GM12878 (cell line): Measurements from ENCODE around the gene TRAF5. TPM values are rescaled to one million over a fixed set of nuclear protein-coding genes. Genes with fewer than 3 reads are reported as not detected.

Experiments
- ATAC-seq: fragments of 200-7000 bp; cut with Tn5 transposase; 3 replicates; pipeline ENCODE4 v1.9.1; 2020; ENCODE audit warnings: mild to moderate bottlenecking, moderate library complexity
- BruUV-seq: library from RNA; stranded (reverse); fragments of 400-500 nt; replicated peaks from 2 replicates; lab custom pipeline; 2021; lab: Mats Ljungman, UMichigan
- CTCF ChIA-PET: fragments of 300-600 bp; sonication (Branson Sonifier 250); formaldehyde crosslinking; extraction: SDS; loops from one replicate; lab custom pipeline; 2021; ENCODE audit warnings: inconsistent platforms; lab: Yijun Ruan, JAX
- POLR2A ChIA-PET: fragments of 350-600 bp; formaldehyde crosslinking; extraction: SDS; loops from one replicate; lab custom pipeline; 2021; ENCODE audit warnings: inconsistent platforms; lab: Charles Lee
- RAD21 ChIA-PET: fragments of 300-600 bp; sonication (Branson Sonifier 250); formaldehyde crosslinking; loops from one replicate; lab custom pipeline; 2023; ENCODE audit warnings: antibody characterized with exemption; ENCODE audit not compliant: unreplicated experiment; lab: Charles Lee
- SMC1A ChIA-PET: fragments of 300-600 bp; sonication (Branson Sonifier 250); formaldehyde crosslinking; loops from one replicate; lab custom pipeline; 2023; ENCODE audit not compliant: unreplicated experiment, uncharacterized antibody; lab: Charles Lee
- DNase-seq: peaks from one replicate; pipeline ENCODE4 v3.0.0-alpha.2; 2011; ENCODE audit warnings: low read depth, low spot score
- FAIRE-seq: peaks from 3 replicates; lab custom pipeline; 2011; peaks lifted over from hg19 to GRCh38; lab: Jason Lieb, UNC
- H2AFZ ChIP-seq: 2 replicates; pipeline ENCODE4 v1.6.0; 2011; ENCODE audit warnings: low read depth, low read length, control low read depth; ENCODE audit not compliant: control insufficient read depth
- H3K27ac ChIP-seq: 2 replicates; pipeline ENCODE4 v1.5.1; 2011; ENCODE audit warnings: control low read depth; ENCODE audit not compliant: control insufficient read depth, insufficient read depth
- H3K27me3 ChIP-seq, 2 experiments: replicated peaks in 1 of 2; 2 replicates each; pipeline versions ENCODE4 v1.6.0 to v1.6.1; 2011; ENCODE audit warnings: low read length in 1 of 2; ENCODE audit not compliant: control insufficient read depth in 2 of 2, insufficient read depth in 2 of 2
- H3K36me3 ChIP-seq, 2 experiments: 2 replicates each; pipeline ENCODE4 v1.5.1; 2011; ENCODE audit warnings: low read length in 1 of 2; ENCODE audit not compliant: control insufficient read depth in 2 of 2, insufficient read depth in 2 of 2
- H3K4me1 ChIP-seq: 2 replicates; pipeline ENCODE4 v1.6.1; 2011; ENCODE audit warnings: mild to moderate bottlenecking, low read length, moderate library complexity, mixed read lengths; ENCODE audit not compliant: control insufficient read depth, insufficient read depth
- H3K4me2 ChIP-seq: 2 replicates; pipeline ENCODE4 v1.6.0; 2011; ENCODE audit warnings: control low read depth; ENCODE audit not compliant: control insufficient read depth, insufficient read depth
- H3K4me3 ChIP-seq: fragments of 200-600 bp; sonication (generic); 2 replicates; pipeline ENCODE4 v1.5.1; 2016
- H3K79me2 ChIP-seq: 2 replicates; pipeline ENCODE4 v1.6.0; 2011; ENCODE audit warnings: low read length; ENCODE audit not compliant: control insufficient read depth, insufficient read depth
- H3K9ac ChIP-seq: 2 replicates; pipeline ENCODE4 v1.8.0; 2011; ENCODE audit warnings: low read length, control low read depth, mixed read lengths; ENCODE audit not compliant: control insufficient read depth, insufficient read depth
- H3K9me3 ChIP-seq: replicated peaks from 3 replicates; pipeline ENCODE4 v1.5.1; 2011; ENCODE audit warnings: mild to moderate bottlenecking, low read length; ENCODE audit not compliant: control insufficient read depth, insufficient read depth
- H4K20me1 ChIP-seq: 2 replicates; pipeline ENCODE4 v1.6.0; 2011; ENCODE audit not compliant: control insufficient read depth, insufficient read depth
- MAX ChIP-seq: IDR thresholded peaks from 2 replicates; pipeline ENCODE4 v1.6.1; 2012; ENCODE audit warnings: low read depth, low read length, improper control_type of control experiment
- WGBS: methylation state at CpG from one replicate; pipeline ENCODE4 v1.1.6; 2016; ENCODE audit warnings: low lambda C conversion rate; ENCODE audit not compliant: insufficient replicate concordance, insufficient coverage; ENCODE audit errors: missing lambda C conversion rate; 5-methylcytosine and 5-hydroxymethylcytosine counted together
- in situ Hi-C: fragments of 300-500 bp; cut with MboI; formaldehyde crosslinking; loops from 9 replicates; pipeline ENCODE4 v1.14.3; 2018; ENCODE audit warnings: mixed read lengths
- intact Hi-C: fragments of 100-400 bp; cut with micrococcal nuclease; formaldehyde crosslinking; loops from one replicate; pipeline ENCODE4 v1.14.2; 2022; ENCODE audit not compliant: unreplicated experiment
- polyA plus RNA-seq, 11 experiments: library from polyadenylated mRNA; depleted of rRNA in 4 of 11; unstranded in 6 of 11; stranded (reverse) in 5 of 11; fragments of >200 nt; fragmentation: Nextera tagmentation in 4 of 11; fragmentation: Illumina TruSeq in 1 of 11; extraction: Ambion mirVana in 4 of 11; extraction: Trizol in 1 of 11; gene quantifications; 1 replicate in 1 of 11; 2 replicates in 10 of 11; pipeline versions ENCODE4 v1.2.1 to v1.2.3, GENCODE V29; 2011 to 2016; ENCODE audit warnings: inconsistent platforms in 2 of 11, missing spikeins in 2 of 11, low read depth in 1 of 11
- total RNA-seq, 4 experiments: library from RNA; depleted of rRNA in 3 of 4; stranded (reverse); fragments of >200 nt in 3 of 4; fragmentation: Illumina TruSeq in 1 of 4; extraction: Trizol in 1 of 4; gene quantifications; 2 replicates each; pipeline versions ENCODE4 v1.2.1 to v1.2.3, GENCODE V29; 2013 to 2021
- TF ChIP-seq, protein P1 (sequence below): fragments of 450-650 bp; IDR thresholded peaks from 2 replicates; pipeline ENCODE4 v1.6.1; 2014; ENCODE audit warnings: mild to moderate bottlenecking

TRAF5 gene
- total and polyA plus RNA-seq, 10 of the 15 experiments (the other 5 are each of a cell fraction or from before 2014, with no cell fraction given): 10.6 to 36.5 (median 26.3) TPM

GRCh38 chr1:211331011-211331709 lies 4.5 kb downstream of the TRAF5 start:
- H3K4me3 ChIP-seq: no peak overlapping the region
- 0 out of 4 replicates have a peak, but pooled peaks cover 0 to 4% of the 10 kb centered on the region in 2 experiments for H3K36me3 ChIP-seq
- no peaks in the 10 kb centered on the region for H3K27me3 ChIP-seq
- intact Hi-C loops (no loop called here), in situ Hi-C loops (no loop called here)
- BruUV-seq: no TSS peak
- no peaks in the 10 kb centered on the region for H4K20me1 ChIP-seq
- H3K9me3 ChIP-seq: no peaks in the 10 kb centered on the region
- DNase-seq (no peak), FAIRE-seq (no peak), ATAC-seq (no peak)
- peaks cover 96% of the 10 kb centered on the region for H3K79me2 ChIP-seq
- TF ChIP-seq MAX: no peak
- TF ChIP-seq, protein P1, sequence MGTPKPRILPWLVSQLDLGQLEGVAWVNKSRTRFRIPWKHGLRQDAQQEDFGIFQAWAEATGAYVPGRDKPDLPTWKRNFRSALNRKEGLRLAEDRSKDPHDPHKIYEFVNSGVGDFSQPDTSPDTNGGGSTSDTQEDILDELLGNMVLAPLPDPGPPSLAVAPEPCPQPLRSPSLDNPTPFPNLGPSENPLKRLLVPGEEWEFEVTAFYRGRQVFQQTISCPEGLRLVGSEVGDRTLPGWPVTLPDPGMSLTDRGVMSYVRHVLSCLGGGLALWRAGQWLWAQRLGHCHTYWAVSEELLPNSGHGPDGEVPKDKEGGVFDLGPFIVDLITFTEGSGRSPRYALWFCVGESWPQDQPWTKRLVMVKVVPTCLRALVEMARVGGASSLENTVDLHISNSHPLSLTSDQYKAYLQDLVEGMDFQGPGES: no peak
- no peak overlapping the region for H3K27ac ChIP-seq
- H3K4me2 ChIP-seq: peak overlapping the region; percentile 99; the same call in 1 of the 2 replicates
- ChIA-PET RAD21 (interaction anchor here (3.7 kb wide), 1 partner anchor 16 kb away, joined by 13 read pairs; no protein-coding TSS in a partner anchor), SMC1A (interaction anchor here (0.8 to 1.6 kb wide), 3 partner anchors 8 to 12 kb away, joined by 3 to 4 read pairs (median 4); no protein-coding TSS in a partner anchor), POLR2A (interaction anchor here (0.5 to 0.7 kb wide), 3 partner anchors 102 to 748 kb away, joined by 3 to 4 read pairs (median 3); no protein-coding TSS in a partner anchor), CTCF (interaction anchor here (1.3 to 11.0 kb wide), 3 partner anchors 8 to 183 kb away, joined by 3 to 99 read pairs (median 9); no protein-coding TSS in a partner anchor)
- H3K9ac ChIP-seq: no peak overlapping the region
- 80% methylated on average over 3 of the region's 3 CpGs for WGBS
- no peak overlapping the region for H2AFZ ChIP-seq
- peaks cover 54% of the 10 kb centered on the region for H3K4me1 ChIP-seq
